PC-9 (cell line): ENCODE measurements around the gene TMEM217.

Experiments
- CTCF ChIP-seq: fragments of 200-600 bp; sonication (generic); conservative IDR thresholded peaks from 2 replicates; pipeline ENCODE4 v1.6.1; 2017; ENCODE audit warnings: mixed run types, antibody characterized with exemption, mild to moderate bottlenecking, moderate library complexity
- EZH2 ChIP-seq: fragments of 200-600 bp; sonication (generic); IDR thresholded peaks from 2 replicates; pipeline ENCODE4 v1.8.0; 2017; ENCODE audit warnings: antibody characterized with exemption, low read depth

- TF ChIP-seq CTCF (no peak), EZH2 (no peak)
These were observed 52.0 kb downstream of the TMEM217 start for GRCh38 chr6:37205997-37206340.
